IMR-90 (cell line): ENCODE data around the gene KIF5C. TPM values are rescaled to one million over a fixed set of nuclear protein-coding genes. Genes with fewer than 3 reads are reported as not detected.

Source experiments
- ATAC-seq: fragments of 200-7000 bp; cut with Tn5 transposase; 2 replicates; pipeline ENCODE4 v1.9.1; 2020; ENCODE audit warnings: low read depth, mild to moderate bottlenecking, moderate library complexity
- BruUV-seq: library from RNA; stranded (reverse); fragments of 400-500 nt; replicated peaks from 2 replicates; lab custom pipeline; 2021; lab: Mats Ljungman, UMichigan
- CTCF ChIA-PET: fragments of 300-600 bp; formaldehyde crosslinking; extraction: SDS; loops from one replicate; lab custom pipeline; 2021; ENCODE audit warnings: antibody characterized with exemption; lab: Yijun Ruan, JAX
- POLR2A ChIA-PET: fragments of 300-600 bp; sonication (Branson Sonifier 250); formaldehyde crosslinking; loops from one replicate; lab custom pipeline; 2022; ENCODE audit warnings: antibody characterized with exemption; ENCODE audit not compliant: unreplicated experiment; lab: Charles Lee
- DNase-seq: peaks from one replicate; pipeline ENCODE4 v3.0.0; 2013
- H2AFZ ChIP-seq: replicated peaks from 2 replicates; pipeline ENCODE3; 2013; ENCODE audit warnings: low read length, mild to moderate bottlenecking; ENCODE audit not compliant: poor library complexity
- H2AK5ac ChIP-seq: 2 replicates; pipeline ENCODE4 v1.6.1; 2013; ENCODE audit warnings: low read depth, low read length, inconsistent platforms
- H2AK9ac ChIP-seq: replicated peaks from 2 replicates; pipeline ENCODE3; 2013; ENCODE audit warnings: mild to moderate bottlenecking, low read depth, low read length, moderate library complexity; ENCODE audit not compliant: poor library complexity
- H2BK120ac ChIP-seq: 2 replicates; pipeline ENCODE4 v1.6.1; 2013; ENCODE audit warnings: low read depth, low read length, inconsistent platforms
- H2BK15ac ChIP-seq: 3 replicates; pipeline ENCODE4 v1.6.1; 2013; ENCODE audit warnings: low read depth, low read length, inconsistent platforms
- H2BK20ac ChIP-seq: 2 replicates; pipeline ENCODE4 v1.6.1; 2013; ENCODE audit warnings: low read depth, mild to moderate bottlenecking, inconsistent platforms, low read length, moderate library complexity
- H2BK5ac ChIP-seq: 2 replicates; pipeline ENCODE4 v1.6.1; 2013; ENCODE audit warnings: mild to moderate bottlenecking, low read depth, low read length, inconsistent platforms; ENCODE audit not compliant: poor library complexity, severe bottlenecking
- H3K14ac ChIP-seq: replicated peaks from 2 replicates; pipeline ENCODE4 v1.6.1; 2013; ENCODE audit warnings: low read depth, low read length, inconsistent platforms
- H3K18ac ChIP-seq: 2 replicates; pipeline ENCODE4 v1.6.1; 2013; ENCODE audit warnings: low read depth, low read length, control low read depth
- H3K23ac ChIP-seq: 2 replicates; pipeline ENCODE4 v1.6.1; 2013; ENCODE audit warnings: low read depth, low read length, inconsistent platforms
- H3K27ac ChIP-seq: 2 replicates; pipeline ENCODE4 v1.5.1; 2013; ENCODE audit warnings: mild to moderate bottlenecking, control low read depth, low read length; ENCODE audit not compliant: insufficient read depth
- H3K27me3 ChIP-seq: 2 replicates; pipeline ENCODE4 v1.6.1; 2013; ENCODE audit warnings: low read length; ENCODE audit not compliant: control insufficient read depth, insufficient read depth
- H3K36me3 ChIP-seq: 2 replicates; pipeline ENCODE4 v1.6.1; 2013; ENCODE audit warnings: low read length, mixed read lengths; ENCODE audit not compliant: control insufficient read depth, insufficient read depth
- H3K4ac ChIP-seq: 2 replicates; pipeline ENCODE4 v1.6.1; 2013; ENCODE audit warnings: low read depth, low read length, inconsistent platforms
- H3K4me1 ChIP-seq: 2 replicates; pipeline ENCODE4 v1.6.1; 2013; ENCODE audit warnings: low read length, mixed read lengths; ENCODE audit not compliant: control insufficient read depth, insufficient read depth
- H3K4me2 ChIP-seq: 2 replicates; pipeline ENCODE4 v1.6.1; 2013; ENCODE audit warnings: low read depth, mild to moderate bottlenecking, control low read depth, low read length, moderate library complexity
- H3K4me3 ChIP-seq: 2 replicates; pipeline ENCODE4 v1.5.1; 2013; ENCODE audit warnings: low read depth, mild to moderate bottlenecking, control low read depth, low read length, moderate library complexity; ENCODE audit not compliant: insufficient read depth
- H3K56ac ChIP-seq: 2 replicates; pipeline ENCODE4 v1.6.1; 2013; ENCODE audit warnings: low read length, inconsistent platforms; ENCODE audit not compliant: insufficient read depth; ENCODE audit errors: extremely low read depth
- H3K79me1 ChIP-seq, 2 experiments: 2 replicates each; pipeline ENCODE4 v1.6.1; 2013; ENCODE audit warnings: low read length in 2 of 2, inconsistent platforms in 1 of 2, low read depth in 1 of 2
- H3K9ac ChIP-seq: 2 replicates; pipeline ENCODE4 v1.6.1; 2013; ENCODE audit warnings: low read depth, low read length, control low read depth
- H3K9me1 ChIP-seq: 2 replicates; pipeline ENCODE4 v1.6.1; 2013; ENCODE audit warnings: low read length, inconsistent platforms; ENCODE audit not compliant: insufficient read depth
- H3K9me3 ChIP-seq: 2 replicates; pipeline ENCODE4 v1.6.1; 2013; ENCODE audit warnings: low read length; ENCODE audit not compliant: control insufficient read depth, insufficient read depth
- H4K20me1 ChIP-seq: 2 replicates; pipeline ENCODE4 v1.6.1; 2013; ENCODE audit warnings: low read length, inconsistent platforms; ENCODE audit not compliant: insufficient read depth
- H4K5ac ChIP-seq: 2 replicates; pipeline ENCODE4 v1.6.1; 2013; ENCODE audit warnings: mild to moderate bottlenecking, low read depth, low read length, control low read depth
- H4K8ac ChIP-seq, 2 experiments: 2 replicates each; pipeline ENCODE4 v1.6.1; 2013; ENCODE audit warnings: low read depth in 2 of 2, low read length in 2 of 2, control low read depth in 1 of 2, inconsistent platforms in 1 of 2
- H4K91ac ChIP-seq: 2 replicates; pipeline ENCODE4 v1.6.1; 2013; ENCODE audit warnings: low read depth, low read length, inconsistent platforms; ENCODE audit not compliant: insufficient read depth
- CHD1 ChIP-seq: IDR thresholded peaks from 2 replicates; pipeline ENCODE4 v1.6.1; 2012; ENCODE audit warnings: low read depth, low read length, improper control_type of control experiment
- FOS ChIP-seq: fragments of 150-350 bp; IDR thresholded peaks from 2 replicates; pipeline ENCODE4 v1.6.1; 2016; ENCODE audit warnings: low read depth, low read length
- MAFK ChIP-seq: IDR thresholded peaks from 2 replicates; pipeline ENCODE4 v1.6.1; 2012; ENCODE audit warnings: low read depth, low read length, improper control_type of control experiment
- NFE2L2 ChIP-seq: fragments of 150-350 bp; IDR thresholded peaks from 2 replicates; pipeline ENCODE4 v1.6.1; 2016; ENCODE audit warnings: low read depth, mild to moderate bottlenecking, low read length
- SMC3 ChIP-seq: fragments of 150-350 bp; IDR thresholded peaks from 2 replicates; pipeline ENCODE4 v1.6.1; 2016; ENCODE audit warnings: low read depth, mild to moderate bottlenecking, antibody characterized with exemption, low read length, moderate library complexity
- WGBS, 2 experiments: methylation state at CpG; one replicate each; pipeline versions ENCODE4 v1.1.5 to v1.1.7; 2013; ENCODE audit warnings: missing lambda C conversion rate in 2 of 2; ENCODE audit not compliant: insufficient read length in 1 of 2; ENCODE audit errors: extremely low coverage in 2 of 2; 5-methylcytosine and 5-hydroxymethylcytosine counted together
- dilution Hi-C: fragments of 300-500 bp; cut with HindIII; formaldehyde crosslinking; loops from one replicate; pipeline ENCODE4 v1.14.3; 2018; ENCODE audit warnings: low sequenced_read_pairs; ENCODE audit not compliant: unreplicated experiment
- in situ Hi-C: fragments of 300-500 bp; cut with MboI; formaldehyde crosslinking; loops from 3 replicates; pipeline ENCODE4 v1.14.3; 2019; ENCODE audit warnings: low sequenced_read_pairs, inconsistent platforms, mixed read lengths
- intact Hi-C: fragments of 100-400 bp; cut with micrococcal nuclease; formaldehyde crosslinking; loops from 2 replicates; pipeline ENCODE4 v1.10.0; 2022
- polyA plus RNA-seq, 3 experiments: library from polyadenylated mRNA; depleted of rRNA; stranded (reverse); fragments of >200 nt; gene quantifications; 2 replicates each; pipeline ENCODE4 v1.2.3, GENCODE V29; 2012; ENCODE audit warnings: low replicate concordance in 1 of 3
- total RNA-seq: library from RNA; depleted of rRNA; stranded (reverse); fragments of >200 nt; gene quantifications from 2 replicates; pipeline ENCODE4 v1.2.3, GENCODE V29; 2012

The KIF5C gene
- total and polyA plus RNA-seq, 2 of the 4 experiments (the other 2 are of a cell fraction) = 0.10 to 0.18 TPM

DNA sequence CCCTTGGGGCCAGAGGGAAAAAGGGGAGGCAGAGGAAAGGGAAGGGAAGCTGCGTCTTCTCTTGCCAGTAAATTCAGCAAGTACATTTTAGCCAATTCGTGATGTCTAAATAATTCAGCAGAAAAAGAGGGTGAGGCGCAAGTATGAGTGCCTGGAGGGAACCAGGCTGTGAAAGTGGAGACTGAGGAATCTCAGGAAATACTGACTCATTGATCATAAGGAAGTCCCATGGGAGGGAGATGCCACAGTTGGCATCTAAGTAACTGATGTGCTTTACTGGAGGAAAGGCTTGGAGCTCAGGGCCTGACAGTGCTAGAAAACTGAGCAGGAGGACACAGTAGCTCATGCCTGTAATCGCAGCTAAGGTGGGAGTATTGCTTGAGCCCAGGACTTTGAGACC is 31.1 kb downstream of the KIF5C start:
- no peak overlapping the region for H2BK15ac ChIP-seq
- H2AFZ ChIP-seq = no peak overlapping the region
- H3K4me1 ChIP-seq = no peaks in the 10 kb centered on the region
- H3K4me2 ChIP-seq = no peak overlapping the region
- H4K91ac ChIP-seq = no peak overlapping the region
- no peak for DNase-seq
- no peak overlapping the region for H3K9ac ChIP-seq
- 53% methylated on average over 3 of the region's 4 CpGs; no CpG with 5 or more reads in 1 of the 2 experiments for WGBS, 2 experiments
- H4K20me1 ChIP-seq = no peaks in the 10 kb centered on the region
- no peak overlapping the region for H4K5ac ChIP-seq
- no peak overlapping the region for H3K4me3 ChIP-seq
- no peak overlapping the region for H3K4ac ChIP-seq
- no peak overlapping the region for H2BK5ac ChIP-seq
- no peak overlapping the region for H2AK5ac ChIP-seq
- H3K14ac ChIP-seq = no peak overlapping the region
- TF ChIP-seq NFE2L2 = no peak
- TF ChIP-seq MAFK = no peak
- TF ChIP-seq FOS = no peak
- no peak for TF ChIP-seq SMC3
- TF ChIP-seq CHD1 = no peak
- ChIA-PET POLR2A (no interaction called here), CTCF (no interaction called here)
- no peak for ATAC-seq
- in situ Hi-C loops (no loop called here), dilution Hi-C loops (no loop called here), intact Hi-C loops (no loop called here)
- H3K56ac ChIP-seq = no peak overlapping the region
- H3K9me3 ChIP-seq = no peaks in the 10 kb centered on the region
- H3K18ac ChIP-seq = no peak overlapping the region
- H3K9me1 ChIP-seq = no peaks in the 10 kb centered on the region
- H3K36me3 ChIP-seq = no peaks in the 10 kb centered on the region
- H3K27me3 ChIP-seq = peaks cover 4% of the 10 kb centered on the region; the same call in 1 of the 2 replicates
- H2BK120ac ChIP-seq = no peak overlapping the region
- H2BK20ac ChIP-seq = no peak overlapping the region
- BruUV-seq = no TSS peak
- no peak overlapping the region for H4K8ac ChIP-seq
- H3K23ac ChIP-seq = no peak overlapping the region
- H3K27ac ChIP-seq = no peak overlapping the region
- no peaks in the 10 kb centered on the region for H3K79me1 ChIP-seq
- no peak overlapping the region for H2AK9ac ChIP-seq
